ENCODE data around the gene KLF16. TPM values are rescaled to one million over a fixed set of nuclear protein-coding genes. Genes with fewer than 3 reads are reported as not detected.

The KLF16 gene
- total and polyA plus RNA-seq, 9 of the 15 experiments (the other 6 are each of a cell fraction or from before 2014, with no cell fraction given) = 0.04 to 60.4 (median 6.8) TPM

DNA sequence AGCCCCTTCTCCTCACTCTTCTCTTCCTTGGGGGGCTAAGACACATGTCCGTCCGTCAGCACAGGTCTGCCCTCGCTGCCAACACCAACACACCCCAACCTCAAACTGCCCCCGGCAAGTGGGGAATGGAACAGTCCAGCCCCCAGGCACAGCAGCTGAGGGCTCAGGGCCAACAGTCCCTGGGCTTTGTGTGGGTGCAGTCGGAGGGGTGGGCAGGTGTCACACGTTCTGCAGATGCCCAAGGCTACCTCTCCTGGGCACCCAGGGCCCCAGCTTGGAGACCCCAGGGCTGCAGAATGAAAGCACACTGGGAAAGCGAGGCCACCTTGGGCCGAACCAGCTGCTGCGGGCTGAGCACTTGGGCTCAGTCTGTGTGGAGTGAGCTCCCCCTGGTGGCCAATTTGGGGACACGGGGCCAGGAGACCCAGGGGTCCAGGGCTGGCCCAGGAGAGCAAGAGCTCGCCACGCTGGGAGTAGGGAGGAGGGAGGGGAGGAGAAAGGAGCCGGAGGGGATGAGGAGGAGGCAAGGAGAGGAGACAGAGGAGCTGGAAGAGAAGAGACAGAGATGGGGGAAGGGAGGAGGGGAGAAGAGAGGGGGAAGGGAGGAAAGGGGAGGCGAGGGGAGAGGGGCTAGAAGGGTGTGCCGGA is 37.3 kb downstream of the KLF16 start (continued):
- TF ChIP-seq GTF2F1 (IDR thresholded peaks at IDR 0.05; ENCODE audit: low read depth, low read length) = no peak
- no peak for TF ChIP-seq RFX7 (CRISPR knock-in tag; IDR thresholded peaks at IDR 0.05)
- TF ChIP-seq, protein P1, sequence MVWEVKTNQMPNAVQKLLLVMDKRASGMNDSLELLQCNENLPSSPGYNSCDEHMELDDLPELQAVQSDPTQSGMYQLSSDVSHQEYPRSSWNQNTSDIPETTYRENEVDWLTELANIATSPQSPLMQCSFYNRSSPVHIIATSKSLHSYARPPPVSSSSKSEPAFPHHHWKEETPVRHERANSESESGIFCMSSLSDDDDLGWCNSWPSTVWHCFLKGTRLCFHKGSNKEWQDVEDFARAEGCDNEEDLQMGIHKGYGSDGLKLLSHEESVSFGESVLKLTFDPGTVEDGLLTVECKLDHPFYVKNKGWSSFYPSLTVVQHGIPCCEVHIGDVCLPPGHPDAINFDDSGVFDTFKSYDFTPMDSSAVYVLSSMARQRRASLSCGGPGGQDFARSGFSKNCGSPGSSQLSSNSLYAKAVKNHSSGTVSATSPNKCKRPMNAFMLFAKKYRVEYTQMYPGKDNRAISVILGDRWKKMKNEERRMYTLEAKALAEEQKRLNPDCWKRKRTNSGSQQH (CRISPR knock-in tag; IDR thresholded peaks at IDR 0.05) = 0 out of 2 replicates have a peak, but pooled peaks have one; percentile 17
- no peak for TF ChIP-seq HOMEZ (CRISPR knock-in tag; IDR thresholded peaks at IDR 0.05)
- no peak for TF ChIP-seq SRSF7 (optimal IDR thresholded peaks at IDR 0.05; ENCODE audit: low read depth, low read length)
- TF ChIP-seq IRF9 (tag; IDR thresholded peaks at IDR 0.05) = no peak
- TF ChIP-seq ETV1 (tag; conservative IDR thresholded peaks at IDR 0.05; ENCODE audit: low read depth) = no peak; the same call in 1 of the 2 replicates
- no peak for TF ChIP-seq SREBF1 (IDR thresholded peaks at IDR 0.05; ENCODE audit: borderline replicate concordance, low read depth, low read length)
- no peak for TF ChIP-seq STAT5A (IDR thresholded peaks at IDR 0.05; ENCODE audit: borderline replicate concordance, low read length)
- TF ChIP-seq CBFA2T2 (conservative IDR thresholded peaks at IDR 0.05) = no peak
- TF ChIP-seq, protein P2, sequence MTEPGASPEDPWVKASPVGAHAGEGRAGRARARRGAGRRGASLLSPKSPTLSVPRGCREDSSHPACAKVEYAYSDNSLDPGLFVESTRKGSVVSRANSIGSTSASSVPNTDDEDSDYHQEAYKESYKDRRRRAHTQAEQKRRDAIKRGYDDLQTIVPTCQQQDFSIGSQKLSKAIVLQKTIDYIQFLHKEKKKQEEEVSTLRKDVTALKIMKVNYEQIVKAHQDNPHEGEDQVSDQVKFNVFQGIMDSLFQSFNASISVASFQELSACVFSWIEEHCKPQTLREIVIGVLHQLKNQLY (CRISPR knock-in tag; conservative IDR thresholded peaks at IDR 0.05) = no peak
- TF ChIP-seq, protein P3, sequence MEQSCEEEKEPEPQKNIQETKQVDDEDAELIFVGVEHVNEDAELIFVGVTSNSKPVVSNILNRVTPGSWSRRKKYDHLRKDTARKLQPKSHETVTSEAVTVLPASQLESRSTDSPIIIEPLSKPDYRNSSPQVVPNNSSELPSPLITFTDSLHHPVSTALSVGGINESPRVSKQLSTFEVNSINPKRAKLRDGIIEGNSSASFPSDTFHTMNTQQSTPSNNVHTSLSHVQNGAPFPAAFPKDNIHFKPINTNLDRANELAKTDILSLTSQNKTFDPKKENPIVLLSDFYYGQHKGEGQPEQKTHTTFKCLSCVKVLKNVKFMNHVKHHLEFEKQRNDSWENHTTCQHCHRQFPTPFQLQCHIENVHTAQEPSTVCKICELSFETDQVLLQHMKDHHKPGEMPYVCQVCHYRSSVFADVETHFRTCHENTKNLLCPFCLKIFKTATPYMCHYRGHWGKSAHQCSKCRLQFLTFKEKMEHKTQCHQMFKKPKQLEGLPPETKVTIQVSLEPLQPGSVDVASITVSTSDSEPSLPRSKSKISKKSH (CRISPR knock-in tag; IDR thresholded peaks at IDR 0.05) = no peak
- TF ChIP-seq ZBTB1 (CRISPR knock-in tag; IDR thresholded peaks at IDR 0.05; ENCODE audit: borderline replicate concordance, low read depth) = no peak
- TF ChIP-seq, protein P4, sequence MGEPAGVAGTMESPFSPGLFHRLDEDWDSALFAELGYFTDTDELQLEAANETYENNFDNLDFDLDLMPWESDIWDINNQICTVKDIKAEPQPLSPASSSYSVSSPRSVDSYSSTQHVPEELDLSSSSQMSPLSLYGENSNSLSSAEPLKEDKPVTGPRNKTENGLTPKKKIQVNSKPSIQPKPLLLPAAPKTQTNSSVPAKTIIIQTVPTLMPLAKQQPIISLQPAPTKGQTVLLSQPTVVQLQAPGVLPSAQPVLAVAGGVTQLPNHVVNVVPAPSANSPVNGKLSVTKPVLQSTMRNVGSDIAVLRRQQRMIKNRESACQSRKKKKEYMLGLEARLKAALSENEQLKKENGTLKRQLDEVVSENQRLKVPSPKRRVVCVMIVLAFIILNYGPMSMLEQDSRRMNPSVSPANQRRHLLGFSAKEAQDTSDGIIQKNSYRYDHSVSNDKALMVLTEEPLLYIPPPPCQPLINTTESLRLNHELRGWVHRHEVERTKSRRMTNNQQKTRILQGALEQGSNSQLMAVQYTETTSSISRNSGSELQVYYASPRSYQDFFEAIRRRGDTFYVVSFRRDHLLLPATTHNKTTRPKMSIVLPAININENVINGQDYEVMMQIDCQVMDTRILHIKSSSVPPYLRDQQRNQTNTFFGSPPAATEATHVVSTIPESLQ (CRISPR knock-in tag; IDR thresholded peaks at IDR 0.05) = no peak
- TF ChIP-seq SRSF1 (IDR thresholded peaks at IDR 0.05; ENCODE audit: low read depth, low read length) = no peak
- TF ChIP-seq ARID3B (CRISPR knock-in tag; IDR thresholded peaks at IDR 0.05; ENCODE audit: borderline replicate concordance) = no peak
- TF ChIP-seq ZNF76 (CRISPR knock-in tag; IDR thresholded peaks at IDR 0.05; ENCODE audit: borderline replicate concordance) = no peak
